Activated CD8-positive, alpha-beta T cell treated with anti-CD3 and anti-CD28 coated beads, Interleukin-2, amount 10 ng/mL, durations not matched to agents 7 days and 5 days (primary cell): ENCODE measurements around the gene DMAP1. TPM values are rescaled to one million over a fixed set of nuclear protein-coding genes. Genes with fewer than 3 reads are reported as not detected.

Experiments
- ATAC-seq: fragments of 150-1000 bp; cut with Tn5 transposase; one replicate; pipeline ENCODE4 v1.10.0; 2021; ENCODE audit warnings: moderate library complexity
- CTCF ChIA-PET: fragments of 350-600 bp; sonication (Branson Sonifier 250); formaldehyde crosslinking; loops from one replicate; lab custom pipeline; 2021; ENCODE audit warnings: antibody characterized with exemption; lab: Charles Lee
- POLR2A ChIA-PET: fragments of 350-600 bp; sonication (Branson Sonifier 250); formaldehyde crosslinking; loops from one replicate; lab custom pipeline; 2021; ENCODE audit warnings: antibody characterized with exemption; lab: Charles Lee
- DNase-seq: peaks from one replicate; pipeline ENCODE4 v3.0.0-alpha.2; 2020
- H3K27ac Mint-ChIP-seq: one replicate; pipeline ENCODE4 v1.8.0; 2021; ENCODE audit warnings: mild to moderate bottlenecking, mixed read lengths
- H3K27me3 Mint-ChIP-seq: one replicate; pipeline ENCODE4 v1.8.0; 2021; ENCODE audit warnings: low read depth, mixed read lengths
- H3K36me3 Mint-ChIP-seq: one replicate; pipeline ENCODE4 v1.8.0; 2021; ENCODE audit warnings: low read depth, mixed read lengths
- H3K4me1 Mint-ChIP-seq: one replicate; pipeline ENCODE4 v1.8.0; 2021; ENCODE audit warnings: low read depth, mixed read lengths
- H3K4me3 Mint-ChIP-seq: one replicate; pipeline ENCODE4 v1.8.0; 2021; ENCODE audit warnings: mild to moderate bottlenecking, mixed read lengths
- H3K9me3 Mint-ChIP-seq: one replicate; pipeline ENCODE4 v1.8.0; 2022; ENCODE audit warnings: mixed read lengths; ENCODE audit not compliant: insufficient read depth
- total RNA-seq, 2 experiments: library from RNA; stranded (reverse); gene quantifications; one replicate each; pipeline ENCODE4 v1.2.3, GENCODE V29; 2021

The DMAP1 gene
- total RNA-seq, 2 experiments from 2014 or later, result 33.3 to 34.9 TPM

DNA sequence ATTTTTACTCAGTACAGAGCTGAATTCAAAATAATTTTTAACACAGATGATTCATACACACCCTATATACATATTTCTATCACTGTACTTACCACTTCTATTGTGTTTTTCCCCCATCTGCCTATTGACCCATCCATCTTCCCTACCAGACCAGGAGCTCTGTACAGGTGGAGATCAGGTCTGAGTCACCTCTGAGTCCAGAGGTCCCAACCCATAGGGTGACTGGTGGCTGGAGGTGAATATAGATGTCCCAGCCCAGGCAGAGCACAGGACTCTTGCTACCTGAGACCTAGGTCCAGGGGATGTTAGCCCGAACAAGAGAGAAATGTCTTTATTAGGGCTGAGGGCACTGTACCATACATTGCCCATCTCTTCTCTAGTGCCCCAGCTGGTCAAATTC is 54.8 kb downstream of the DMAP1 start:
- H3K4me1 Mint-ChIP-seq, result peaks cover 12% of the 10 kb centered on the region
- no peaks in the 10 kb centered on the region for H3K36me3 Mint-ChIP-seq
- ChIA-PET CTCF (interaction anchor here (0.6 kb wide), 2 partner anchors 42 to 162 kb away, joined by 3 read pairs; no protein-coding TSS in a partner anchor), POLR2A (no interaction called here)
- no peak overlapping the region for H3K4me3 Mint-ChIP-seq
- ATAC-seq, result no peak
- no peak for DNase-seq
- no peaks in the 10 kb centered on the region for H3K9me3 Mint-ChIP-seq
- no peaks in the 10 kb centered on the region for H3K27me3 Mint-ChIP-seq
- no peak overlapping the region for H3K27ac Mint-ChIP-seq

Other genes with a start within 250 kb of the DMAP1 start
- 10 to 100 TPM; 32.4 to 32.9 TPM for gene DPH2, start 243.5 kb upstream of the DMAP1 start, total RNA-seq
- gene ATP6V0B, start 238.5 kb upstream of the DMAP1 start, total RNA-seq, result 100 to 1,000 TPM; 116 to 117 TPM
- gene B4GALT2, start 234.3 kb upstream of the DMAP1 start, total RNA-seq, result 10 to 100 TPM; 20.1 to 20.2 TPM
- gene CCDC24, start 221.9 kb upstream of the DMAP1 start, total RNA-seq, result 1 to 10 TPM; 1.1 to 1.3 TPM
- 1 to 10 TPM; 1.9 to 2.3 TPM for gene SLC6A9, start 182.0 kb upstream of the DMAP1 start, total RNA-seq
- gene KLF17, start 94.7 kb upstream of the DMAP1 start, total RNA-seq, result not detected
- not detected for gene KLF18, start 71.8 kb upstream of the DMAP1 start, total RNA-seq
- gene ERI3, start 141.8 kb downstream of the DMAP1 start, total RNA-seq, result 10 to 100 TPM; 33.1 to 33.2 TPM
- gene RNF220, start 191.8 kb downstream of the DMAP1 start, total RNA-seq, result 10 to 100 TPM; 79.5 to 87.2 TPM